CD14-positive monocyte (primary cell): ENCODE measurements around the gene HOXD8. TPM values are rescaled to one million over a fixed set of nuclear protein-coding genes. Genes with fewer than 3 reads are reported as not detected.

Experiments
- DNase-seq, 3 donors: peaks; one replicate each; pipeline ENCODE4 v3.0.0-alpha.2; 2011 to 2022
- H2AFZ ChIP-seq: 2 replicates; pipeline ENCODE4 v1.6.0; 2012; ENCODE audit warnings: mild to moderate bottlenecking, low read depth, low read length, inconsistent platforms; ENCODE audit not compliant: insufficient read depth, poor library complexity, severe bottlenecking
- H3K27ac ChIP-seq, 2 donors: 1 replicate in 1 of 2; 2 replicates in 1 of 2; pipeline ENCODE4 v1.5.1; 2012 to 2013; ENCODE audit warnings: low read length in 2 of 2, control low read depth in 1 of 2, inconsistent platforms in 1 of 2, low read depth in 1 of 2, mild to moderate bottlenecking in 1 of 2
- H3K27me3 ChIP-seq, 2 donors: one replicate each; pipeline versions ENCODE4 v1.6.0 to v1.6.1; 2011 to 2013; ENCODE audit warnings: low read length in 2 of 2; ENCODE audit not compliant: control insufficient read depth in 2 of 2, insufficient read depth in 2 of 2
- H3K36me3 ChIP-seq, 2 donors: replicated peaks in 1 of 2; 1 replicate in 1 of 2; 2 replicates in 1 of 2; pipeline versions ENCODE4 v1.5.1 to v1.6.1; 2012 to 2013; ENCODE audit warnings: low read length in 2 of 2, control low read depth in 1 of 2, inconsistent platforms in 1 of 2, mild to moderate bottlenecking in 1 of 2; ENCODE audit not compliant: insufficient read depth in 2 of 2, control insufficient read depth in 1 of 2
- H3K4me1 ChIP-seq, 2 donors: 1 replicate in 1 of 2; 2 replicates in 1 of 2; pipeline versions ENCODE4 v1.5.1 to v1.6.1; 2012 to 2013; ENCODE audit warnings: low read length in 2 of 2, control low read depth in 1 of 2, inconsistent platforms in 1 of 2, mild to moderate bottlenecking in 1 of 2, moderate library complexity in 1 of 2; ENCODE audit not compliant: insufficient read depth in 2 of 2, control insufficient read depth in 1 of 2
- H3K4me2 ChIP-seq: replicated peaks from 2 replicates; pipeline ENCODE3; 2012; ENCODE audit warnings: low read length, moderate library complexity, mild to moderate bottlenecking; ENCODE audit not compliant: poor library complexity, severe bottlenecking; ENCODE audit errors: extremely low read depth
- H3K4me3 ChIP-seq, 3 experiments: fragments of 200-600 bp in 1 of 3; sonication (generic) in 1 of 3; replicated peaks in 1 of 3; 1 replicate in 2 of 3; 2 replicates in 1 of 3; pipeline ENCODE4 v1.5.1; 2011 to 2013; ENCODE audit warnings: low read length in 3 of 3, mild to moderate bottlenecking in 3 of 3, control low read depth in 2 of 3, low read depth in 2 of 3, inconsistent platforms in 1 of 3, moderate library complexity in 1 of 3
- H3K79me2 ChIP-seq: 2 replicates; pipeline ENCODE4 v1.6.0; 2012; ENCODE audit warnings: mild to moderate bottlenecking, control low read depth, inconsistent platforms, low read length, moderate library complexity; ENCODE audit not compliant: insufficient read depth
- H3K9ac ChIP-seq: 2 replicates; pipeline ENCODE4 v1.6.0; 2017; ENCODE audit warnings: low read length, mild to moderate bottlenecking; ENCODE audit not compliant: insufficient read depth, poor library complexity, severe bottlenecking
- H3K9me3 ChIP-seq, 2 donors: replicated peaks in 1 of 2; 1 replicate in 1 of 2; 2 replicates in 1 of 2; pipeline versions ENCODE4 v1.5.1 to v1.6.1; 2012 to 2013; ENCODE audit warnings: low read length in 2 of 2, control low read depth in 1 of 2; ENCODE audit not compliant: control insufficient read depth in 1 of 2, insufficient read depth in 1 of 2
- H4K20me1 ChIP-seq: 2 replicates; pipeline ENCODE4 v1.6.0; 2012; ENCODE audit warnings: mild to moderate bottlenecking, low read length, control low read depth, moderate library complexity; ENCODE audit not compliant: insufficient read depth
- H3K27ac Mint-ChIP-seq, 7 donors: one replicate each; pipeline ENCODE4 v1.8.0; 2020; ENCODE audit warnings: mild to moderate bottlenecking in 7 of 7, mixed read lengths in 7 of 7, moderate library complexity in 6 of 7, inconsistent platforms in 2 of 7
- H3K27me3 Mint-ChIP-seq, 3 donors: one replicate each; pipeline ENCODE4 v1.8.0; 2021 to 2022; ENCODE audit warnings: low read depth in 3 of 3, mild to moderate bottlenecking in 3 of 3, mixed read lengths in 3 of 3, moderate library complexity in 3 of 3, inconsistent platforms in 1 of 3
- H3K36me3 Mint-ChIP-seq, 2 donors: one replicate each; pipeline ENCODE4 v1.8.0; 2020; ENCODE audit warnings: mixed read lengths in 2 of 2, inconsistent platforms in 1 of 2, mild to moderate bottlenecking in 1 of 2
- H3K4me1 Mint-ChIP-seq: one replicate; pipeline ENCODE4 v1.8.0; 2020; ENCODE audit warnings: mild to moderate bottlenecking, mixed read lengths
- H3K4me3 Mint-ChIP-seq, 2 donors: one replicate each; pipeline ENCODE4 v1.8.0; 2020; ENCODE audit warnings: mild to moderate bottlenecking in 2 of 2, mixed read lengths in 2 of 2, moderate library complexity in 1 of 2
- H3K9me3 Mint-ChIP-seq, 7 donors: one replicate each; pipeline ENCODE4 v1.8.0; 2020 to 2022; ENCODE audit warnings: mixed read lengths in 7 of 7, mild to moderate bottlenecking in 6 of 7, moderate library complexity in 6 of 7, inconsistent platforms in 2 of 7
- WGBS: methylation state at CpG from one replicate; pipeline ENCODE4 v1.1.5; 2013; ENCODE audit warnings: missing lambda C conversion rate; ENCODE audit not compliant: insufficient coverage; 5-methylcytosine and 5-hydroxymethylcytosine counted together
- intact Hi-C, 2 donors: fragments of 100-400 bp; cut with micrococcal nuclease; formaldehyde crosslinking; loops; one replicate each; pipeline versions ENCODE4 v1.15.0 to v1.15.1; 2023
- polyA plus RNA-seq, 3 donors: library from polyadenylated mRNA; depleted of rRNA in 1 of 3; unstranded in 2 of 3; stranded (reverse) in 1 of 3; fragments of 300-500 nt in 2 of 3; fragments of >200 nt in 1 of 3; fragmentation: Illumina TruSeq in 2 of 3; gene quantifications; 1 replicate in 2 of 3; 2 replicates in 1 of 3; pipeline ENCODE4 v1.2.3, GENCODE V29; 2012 to 2021
- TF ChIP-seq, protein P1 (sequence below): fragments of 200-600 bp; IDR thresholded peaks from one replicate; pipeline ENCODE4 v1.8.0; 2022; ENCODE audit warnings: antibody characterized with exemption, mild to moderate bottlenecking

The HOXD8 gene
- polyA plus RNA-seq, 3 donors, result not detected

DNA sequence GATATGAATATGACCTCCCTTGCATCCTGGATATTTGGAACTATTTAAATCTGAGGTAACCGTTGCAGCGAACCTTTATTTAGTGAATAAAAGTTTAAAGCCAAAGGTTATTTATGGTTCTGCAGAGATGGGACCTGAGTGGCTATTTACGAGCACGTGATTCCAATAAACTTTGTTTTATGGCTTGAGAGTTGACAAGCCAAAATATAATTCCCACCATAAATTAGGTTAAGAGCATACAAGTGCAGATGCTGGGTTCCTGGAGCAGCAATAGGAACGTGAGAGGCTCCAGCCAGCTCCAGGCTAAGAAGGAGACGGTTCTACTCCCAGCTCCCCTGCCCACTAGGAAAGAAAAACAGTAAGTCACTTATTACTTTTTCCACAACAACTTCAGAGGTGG lies 16.6 kb downstream of the HOXD8 start:
- Mint-ChIP-seq H3K36me3 (peaks cover 0 to 3% of the 10 kb centered on the region in 2 donors), H3K9me3 (peaks cover 0 to 23% (median 10%) of the 10 kb centered on the region in 7 donors), H3K27ac (no peak overlapping the region), H3K4me1 (peaks cover under 1% of the 10 kb centered on the region), H3K4me3 (peak overlapping the region in 1 of 2 donors; percentile 74), H3K27me3 (peaks cover 95 to 100% (median 96%) of the 10 kb centered on the region in 3 donors)
- Histone ChIP-seq H3K4me2 (no peak overlapping the region), H3K36me3 (no peaks in the 10 kb centered on the region), H3K9me3 (peaks cover 0 to 51% of the 10 kb centered on the region in 2 donors), H3K79me2 (no peaks in the 10 kb centered on the region), H4K20me1 (no peaks in the 10 kb centered on the region), H3K9ac (no peak overlapping the region), H3K4me3 (no peak overlapping the region), H3K27me3 (peaks cover 91 to 96% of the 10 kb centered on the region in 2 donors), H2AFZ (no peak overlapping the region), H3K4me1 (no peaks in the 10 kb centered on the region), H3K27ac (no peak overlapping the region)
- intact Hi-C loops, result no loop called here
- WGBS, result no CpG with 5 or more reads among the region's 6 CpGs
- TF ChIP-seq, protein P1, sequence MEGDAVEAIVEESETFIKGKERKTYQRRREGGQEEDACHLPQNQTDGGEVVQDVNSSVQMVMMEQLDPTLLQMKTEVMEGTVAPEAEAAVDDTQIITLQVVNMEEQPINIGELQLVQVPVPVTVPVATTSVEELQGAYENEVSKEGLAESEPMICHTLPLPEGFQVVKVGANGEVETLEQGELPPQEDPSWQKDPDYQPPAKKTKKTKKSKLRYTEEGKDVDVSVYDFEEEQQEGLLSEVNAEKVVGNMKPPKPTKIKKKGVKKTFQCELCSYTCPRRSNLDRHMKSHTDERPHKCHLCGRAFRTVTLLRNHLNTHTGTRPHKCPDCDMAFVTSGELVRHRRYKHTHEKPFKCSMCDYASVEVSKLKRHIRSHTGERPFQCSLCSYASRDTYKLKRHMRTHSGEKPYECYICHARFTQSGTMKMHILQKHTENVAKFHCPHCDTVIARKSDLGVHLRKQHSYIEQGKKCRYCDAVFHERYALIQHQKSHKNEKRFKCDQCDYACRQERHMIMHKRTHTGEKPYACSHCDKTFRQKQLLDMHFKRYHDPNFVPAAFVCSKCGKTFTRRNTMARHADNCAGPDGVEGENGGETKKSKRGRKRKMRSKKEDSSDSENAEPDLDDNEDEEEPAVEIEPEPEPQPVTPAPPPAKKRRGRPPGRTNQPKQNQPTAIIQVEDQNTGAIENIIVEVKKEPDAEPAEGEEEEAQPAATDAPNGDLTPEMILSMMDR, result no peak
- no peak for DNase-seq

- Histone ChIP-seq H3K4me1 (no peaks in the 10 kb centered on the region), H3K79me2 (no peaks in the 10 kb centered on the region), H3K4me2 (no peak overlapping the region), H3K4me3 (no peak overlapping the region), H3K27me3 (peaks cover 91 to 96% of the 10 kb centered on the region in 2 donors), H2AFZ (no peak overlapping the region), H3K9ac (no peak overlapping the region), H3K27ac (no peak overlapping the region), H4K20me1 (no peaks in the 10 kb centered on the region), H3K36me3 (no peaks in the 10 kb centered on the region), H3K9me3 (peaks cover 0 to 56% of the 10 kb centered on the region in 2 donors)
- Mint-ChIP-seq H3K4me3 (peak overlapping the region in 1 of 2 donors; percentile 74), H3K4me1 (peaks cover 2% of the 10 kb centered on the region), H3K9me3 (peaks cover 0 to 27% (median 9%) of the 10 kb centered on the region in 7 donors), H3K27me3 (peaks cover 95 to 100% (median 95%) of the 10 kb centered on the region in 3 donors), H3K36me3 (peaks cover 2 to 3% of the 10 kb centered on the region in 2 donors), H3K27ac (no peak overlapping the region)
- TF ChIP-seq, protein P1, result no peak
- intact Hi-C loops, result no loop called here
- DNase-seq, result no peak
Measured at GRCh38 chr2:176146645-176147044, 17.1 kb downstream of the HOXD8 start.
